ENCODE measurements around the gene EVA1B. TPM values are rescaled to one million over a fixed set of nuclear protein-coding genes. Genes with fewer than 3 reads are reported as not detected.

EVA1B gene
- total RNA-seq, 1 experiment from 2014 or later, result 32.0 TPM

- POLR2A ChIA-PET, result no interaction called here
- Mint-ChIP-seq H3K27me3 (ENCODE audit: low read depth) (peaks cover 13% of the 10 kb centered on the region), H3K4me1 (peaks cover 5% of the 10 kb centered on the region; the same call in 1 of the 2 replicates), H3K4me3 (no peak overlapping the region), H3K9me3 (no peaks in the 10 kb centered on the region), H3K27ac (no peak overlapping the region), H3K36me3 (no peaks in the 10 kb centered on the region)
- DNase-seq (ENCODE audit: low spot score) (no peak), ATAC-seq (no peak)
- CTCF ChIA-PET, result no interaction called here
- TF ChIP-seq USF2 (CRISPR knock-in tag; IDR thresholded peaks at IDR 0.05) (no peak), NFATC4 (CRISPR knock-in tag; IDR thresholded peaks at IDR 0.05) (no peak), AR (CRISPR knock-in tag; IDR thresholded peaks at IDR 0.05) (no peak), ELF4 (CRISPR knock-in tag; IDR thresholded peaks at IDR 0.05; ENCODE audit: low read depth) (no peak), CREB1 (CRISPR knock-in tag; IDR thresholded peaks at IDR 0.05) (no peak), CBFB (CRISPR knock-in tag; IDR thresholded peaks at IDR 0.05; ENCODE audit: low read depth) (no peak), ZNF423 (CRISPR knock-in tag; IDR thresholded peaks at IDR 0.05) (no peak), MYBL2 (CRISPR knock-in tag; IDR thresholded peaks at IDR 0.05) (no peak), STAT6 (CRISPR knock-in tag; conservative IDR thresholded peaks at IDR 0.05; ENCODE audit: low read depth) (no peak), TCF7 (CRISPR knock-in tag; IDR thresholded peaks at IDR 0.05; ENCODE audit: low read depth) (no peak), E2F1 (CRISPR knock-in tag; IDR thresholded peaks at IDR 0.05) (no peak), ZNF671 (CRISPR knock-in tag; IDR thresholded peaks at IDR 0.05) (no peak), NFE2L1 (CRISPR knock-in tag; IDR thresholded peaks at IDR 0.05) (no peak), ETV6 (CRISPR knock-in tag; IDR thresholded peaks at IDR 0.05) (no peak), PRRX2 (CRISPR knock-in tag; IDR thresholded peaks at IDR 0.05) (no peak)
Measured at GRCh38 chr1:36330940-36331339, 7.5 kb upstream of the EVA1B start.

GRCh38 chr1:36329817-36330216 is 6.4 kb upstream of the EVA1B start:
- ATAC-seq (no peak), DNase-seq (ENCODE audit: low spot score) (no peak)
- ChIA-PET POLR2A (no interaction called here), CTCF (interaction anchor here (1.1 kb wide), 1 partner anchor 39 kb away, joined by 4 read pairs; no protein-coding TSS in a partner anchor)
- H3K4me3 Mint-ChIP-seq, result no peak overlapping the region
- H3K27me3 Mint-ChIP-seq (ENCODE audit: low read depth), result peaks cover 13% of the 10 kb centered on the region
- no peaks in the 10 kb centered on the region for H3K9me3 Mint-ChIP-seq
- H3K4me1 Mint-ChIP-seq, result peaks cover 7% of the 10 kb centered on the region; the same call in 1 of the 2 replicates
- no peaks in the 10 kb centered on the region for H3K36me3 Mint-ChIP-seq
- H3K27ac Mint-ChIP-seq, result no peak overlapping the region
- TF ChIP-seq ARID4B (CRISPR knock-in tag; IDR thresholded peaks at IDR 0.05; ENCODE audit: borderline replicate concordance) (no peak), PREB (CRISPR knock-in tag; IDR thresholded peaks at IDR 0.05; ENCODE audit: borderline replicate concordance) (no peak), TEAD4 (CRISPR knock-in tag; IDR thresholded peaks at IDR 0.05) (no peak), USF1 (CRISPR knock-in tag; IDR thresholded peaks at IDR 0.05) (no peak), ATF2 (CRISPR knock-in tag; IDR thresholded peaks at IDR 0.05; ENCODE audit: borderline replicate concordance, low read depth) (no peak)

Data from WTC11 (cell line).